ENCODE results near the gene TDRD12. TPM values are rescaled to one million over a fixed set of nuclear protein-coding genes. Genes with fewer than 3 reads are reported as not detected.
A peak's percentile ranks its signal among the peaks of the same experiment; 100 is the strongest.

Gene TDRD12
- total RNA-seq, 5 donors from 2014 or later (not counting 1 experiment from before 2014, with no cell fraction given): 0.36 to 1.0 (median 0.63) TPM

DNA sequence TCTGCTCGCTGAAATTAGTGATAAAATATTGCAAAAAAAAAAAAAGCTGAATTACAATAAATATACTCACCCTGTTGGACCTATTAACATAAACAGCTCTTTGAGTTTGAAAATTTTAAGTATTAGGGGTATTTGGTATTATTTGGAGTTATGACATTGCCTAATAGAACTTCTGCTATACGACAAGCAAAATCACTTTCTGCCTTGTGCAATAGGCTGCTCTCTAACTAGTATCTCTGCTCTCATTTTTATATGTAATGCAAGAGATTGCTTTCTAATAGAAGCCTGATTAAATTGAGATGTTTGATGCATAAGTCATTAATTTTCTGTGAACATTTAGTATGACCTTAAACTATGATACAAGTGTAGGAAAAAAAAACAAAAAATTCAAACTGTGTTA is 38.6 kb upstream of the TDRD12 start:
- CTCF ChIA-PET: interaction anchor here in 1 of 2 donors (0.7 kb wide), 1 partner anchor 296 kb away, joined by 5 read pairs; no protein-coding TSS in a partner anchor
- Histone ChIP-seq H3K36me3 (ENCODE audit: control insufficient read depth in 2 of 2, extremely low read depth in 1 of 2, insufficient read depth in 1 of 2, low read length in 1 of 2) (no peaks in the 10 kb centered on the region), H3K9me3 (no peaks in the 10 kb centered on the region), H3K4me1 (ENCODE audit: control insufficient read depth in 1 of 2, extremely low read depth in 1 of 2, insufficient read depth in 2 of 2, low read length in 2 of 2) (peaks cover 4 to 11% of the 10 kb centered on the region in 2 experiments), H3K4me3 (ENCODE audit: control insufficient read depth in 1 of 2, extremely low read depth in 1 of 2, low read length in 1 of 2) (no peak overlapping the region), H3K27me3 (replicated peaks in 1 of 2; ENCODE audit: control insufficient read depth in 2 of 2, extremely low read depth in 1 of 2, insufficient read depth in 2 of 2, low read length in 1 of 2) (peaks cover 6 to 28% of the 10 kb centered on the region in 2 experiments), H3K27ac (ENCODE audit: low read length) (no peak overlapping the region)
- DNase-seq (no peak), ATAC-seq (replicated peaks in 1 of 4) (no peak)
- H3K27ac Mint-ChIP-seq: no peak overlapping the region
- peaks cover 3% of the 10 kb centered on the region for H3K36me3 Mint-ChIP-seq
- peaks cover 0 to 6% (median 5%) of the 10 kb centered on the region in 3 donors for H3K4me1 Mint-ChIP-seq
- H3K9me3 Mint-ChIP-seq: no peaks in the 10 kb centered on the region
- peaks cover 8 to 13% of the 10 kb centered on the region in 2 donors for H3K27me3 Mint-ChIP-seq
- no peak overlapping the region for H3K4me3 Mint-ChIP-seq
- no CpG with 5 or more reads among the region's 2 CpGs for WGBS (ENCODE audit: insufficient coverage)
- POLR2A ChIA-PET: interaction anchor here in 1 of 2 donors (0.6 kb wide), 1 partner anchor 247 kb away, joined by 3 read pairs; no protein-coding TSS in a partner anchor

DNA sequence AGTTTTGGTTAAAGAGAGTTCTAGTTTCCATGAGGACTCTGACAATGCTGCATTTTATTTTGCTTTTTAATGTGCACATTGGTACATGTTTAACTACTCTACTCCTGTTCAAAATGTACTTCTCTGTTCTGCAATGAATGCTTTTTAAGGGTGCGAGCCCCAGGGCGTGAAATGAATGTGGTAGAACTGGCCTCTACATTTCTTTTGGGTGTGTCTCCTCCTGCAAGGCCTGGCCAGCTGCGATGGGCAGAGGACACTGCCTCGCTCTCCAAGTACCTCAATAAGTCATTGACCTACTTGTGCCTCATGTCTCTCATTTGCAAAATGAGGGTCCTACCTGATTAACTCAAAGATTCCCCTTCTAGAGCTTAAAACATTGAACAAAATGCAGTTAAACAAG is 37.2 kb upstream of the TDRD12 start:
- H3K4me3 ChIP-seq (ENCODE audit: control insufficient read depth in 1 of 2, extremely low read depth in 1 of 2, low read length in 1 of 2): no peak overlapping the region
- POLR2A ChIA-PET: interaction anchor here in 1 of 2 donors (0.7 kb wide), 1 partner anchor 79 kb away, joined by 3 read pairs; no protein-coding TSS in a partner anchor
- H3K4me3 Mint-ChIP-seq: no peak overlapping the region
- CTCF ChIA-PET: no interaction called here
- no peaks in the 10 kb centered on the region for H3K36me3 ChIP-seq (ENCODE audit: control insufficient read depth in 2 of 2, extremely low read depth in 1 of 2, insufficient read depth in 1 of 2, low read length in 1 of 2)
- H3K4me1 Mint-ChIP-seq: peaks cover 0 to 2% (median 2%) of the 10 kb centered on the region in 3 donors
- no peaks in the 10 kb centered on the region for H3K9me3 Mint-ChIP-seq
- 100% methylated on average over 3 of the region's 4 CpGs for WGBS (ENCODE audit: insufficient coverage)
- peaks cover 1 to 20% of the 10 kb centered on the region in 2 experiments for H3K27me3 ChIP-seq (replicated peaks in 1 of 2; ENCODE audit: control insufficient read depth in 2 of 2, extremely low read depth in 1 of 2, insufficient read depth in 2 of 2, low read length in 1 of 2)
- no peak overlapping the region for H3K27ac ChIP-seq (ENCODE audit: low read length)
- peaks cover 6 to 8% of the 10 kb centered on the region in 2 donors for H3K27me3 Mint-ChIP-seq
- ATAC-seq (replicated peaks in 1 of 4) (no peak), DNase-seq (no peak)
- H3K36me3 Mint-ChIP-seq: peaks cover 8% of the 10 kb centered on the region
- no peaks in the 10 kb centered on the region for H3K4me1 ChIP-seq (ENCODE audit: control insufficient read depth in 1 of 2, extremely low read depth in 1 of 2, insufficient read depth in 2 of 2, low read length in 2 of 2)
- H3K9me3 ChIP-seq: no peaks in the 10 kb centered on the region
- no peak overlapping the region for H3K27ac Mint-ChIP-seq

DNA sequence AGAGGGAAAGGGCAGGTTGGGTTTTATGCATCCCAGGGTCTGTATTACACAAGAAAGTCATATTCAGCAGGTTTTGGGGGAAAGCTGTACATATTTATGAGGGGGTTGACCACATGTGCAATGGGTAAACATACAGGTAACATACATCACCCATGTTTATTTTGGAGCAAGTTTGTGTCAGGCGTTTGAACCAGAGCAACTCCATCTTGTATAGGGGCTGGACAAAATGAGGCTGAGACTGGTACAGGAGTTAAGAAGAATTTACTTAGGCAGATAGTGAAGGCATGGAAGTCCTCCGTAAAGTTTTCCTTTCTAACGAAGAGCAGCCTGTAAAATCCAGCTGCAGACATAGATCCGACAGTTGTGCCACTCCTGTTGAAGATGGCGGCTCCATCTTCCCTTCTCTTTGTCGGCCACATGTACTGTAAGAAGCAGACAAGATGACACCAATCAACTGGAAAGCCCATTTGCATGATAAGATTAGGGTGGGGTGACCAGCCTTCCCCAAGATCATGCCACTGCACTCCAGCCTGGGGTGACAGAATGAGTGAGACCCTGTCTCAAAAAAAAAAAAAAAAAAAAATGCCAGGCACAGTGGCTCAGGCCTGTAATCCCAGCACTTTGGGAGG is 32.6 kb upstream of the TDRD12 start:
- Histone ChIP-seq H3K9me3 (no peaks in the 10 kb centered on the region), H3K36me3 (ENCODE audit: control insufficient read depth in 2 of 2, extremely low read depth in 1 of 2, insufficient read depth in 1 of 2, low read length in 1 of 2) (no peaks in the 10 kb centered on the region), H3K4me1 (ENCODE audit: control insufficient read depth in 1 of 2, extremely low read depth in 1 of 2, insufficient read depth in 2 of 2, low read length in 2 of 2) (peaks cover 5 to 10% of the 10 kb centered on the region in 2 experiments), H3K27me3 (replicated peaks in 1 of 2; ENCODE audit: control insufficient read depth in 2 of 2, extremely low read depth in 1 of 2, insufficient read depth in 2 of 2, low read length in 1 of 2) (no peaks in the 10 kb centered on the region), H3K27ac (ENCODE audit: low read length) (no peak overlapping the region), H3K4me3 (ENCODE audit: control insufficient read depth in 1 of 2, extremely low read depth in 1 of 2, low read length in 1 of 2) (no peak overlapping the region)
- DNase-seq (no peak), ATAC-seq (replicated peaks in 1 of 4) (no peak)
- Mint-ChIP-seq H3K4me3 (no peak overlapping the region), H3K9me3 (no peaks in the 10 kb centered on the region), H3K4me1 (peaks cover 9 to 16% (median 12%) of the 10 kb centered on the region in 3 donors), H3K27me3 (peaks cover 2 to 3% of the 10 kb centered on the region in 2 donors), H3K36me3 (peaks cover 8% of the 10 kb centered on the region), H3K27ac (no peak overlapping the region)
- CTCF ChIA-PET: no interaction called here
- POLR2A ChIA-PET: no interaction called here
- WGBS (ENCODE audit: insufficient coverage): 88% methylated on average over 4 of the region's 6 CpGs

DNA sequence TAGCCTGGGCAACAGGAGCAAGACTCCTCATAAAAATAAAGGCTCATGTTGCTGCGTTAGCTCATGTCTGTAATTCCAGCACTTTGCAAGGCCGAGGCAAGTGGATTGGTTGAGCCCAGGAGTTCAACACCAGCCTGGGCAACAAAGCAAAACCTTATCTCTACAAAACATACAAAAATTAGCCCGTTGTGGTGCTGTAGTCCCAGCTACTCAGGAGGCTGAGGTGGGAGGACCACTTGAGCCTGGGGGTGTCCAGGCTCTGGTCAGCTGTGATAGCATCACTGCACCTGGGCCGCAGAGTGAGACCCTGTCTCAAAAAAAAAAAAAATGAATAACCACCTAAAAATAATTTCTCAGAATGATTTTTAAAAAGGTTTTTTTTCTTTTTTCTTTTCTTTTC is 31.9 kb upstream of the TDRD12 start:
- H3K27ac Mint-ChIP-seq: no peak overlapping the region
- WGBS (ENCODE audit: insufficient coverage): 100% methylated on average over 2 of the region's 4 CpGs
- no peaks in the 10 kb centered on the region for H3K27me3 Mint-ChIP-seq
- Histone ChIP-seq H3K9me3 (no peaks in the 10 kb centered on the region), H3K27me3 (replicated peaks in 1 of 2; ENCODE audit: control insufficient read depth in 2 of 2, extremely low read depth in 1 of 2, insufficient read depth in 2 of 2, low read length in 1 of 2) (no peaks in the 10 kb centered on the region), H3K27ac (ENCODE audit: low read length) (no peak overlapping the region), H3K36me3 (ENCODE audit: control insufficient read depth in 2 of 2, extremely low read depth in 1 of 2, insufficient read depth in 1 of 2, low read length in 1 of 2) (no peaks in the 10 kb centered on the region), H3K4me1 (ENCODE audit: control insufficient read depth in 1 of 2, extremely low read depth in 1 of 2, insufficient read depth in 2 of 2, low read length in 2 of 2) (peaks cover 5 to 14% of the 10 kb centered on the region in 2 experiments), H3K4me3 (ENCODE audit: control insufficient read depth in 1 of 2, extremely low read depth in 1 of 2, low read length in 1 of 2) (no peak overlapping the region)
- CTCF ChIA-PET: no interaction called here
- H3K9me3 Mint-ChIP-seq: no peaks in the 10 kb centered on the region
- POLR2A ChIA-PET: no interaction called here
- H3K36me3 Mint-ChIP-seq: peaks cover 8% of the 10 kb centered on the region
- ATAC-seq (replicated peaks in 1 of 4) (no peak), DNase-seq (no peak)
- H3K4me3 Mint-ChIP-seq: no peak overlapping the region
- H3K4me1 Mint-ChIP-seq: peaks cover 11 to 16% (median 13%) of the 10 kb centered on the region in 3 donors

DNA sequence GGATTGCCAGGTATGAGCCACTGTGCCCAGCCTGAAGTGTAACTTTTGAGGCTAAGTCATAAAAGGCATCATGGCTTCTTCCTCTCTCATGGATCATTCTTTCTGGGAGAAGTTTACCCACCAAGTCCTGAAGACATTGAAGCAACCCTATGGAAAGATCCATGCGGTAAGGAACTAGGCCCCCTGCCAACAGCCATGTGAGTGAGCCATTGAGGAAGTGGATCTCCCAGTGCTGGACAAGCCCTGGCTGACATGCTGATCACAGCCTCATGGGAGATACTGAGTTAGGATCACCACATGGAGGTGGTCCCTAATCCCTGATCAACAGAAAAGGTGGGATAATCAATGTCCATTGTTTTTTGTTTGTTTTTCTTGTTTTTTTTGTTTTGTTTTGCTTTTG is 31.3 kb upstream of the TDRD12 start:
- no peak overlapping the region for H3K27ac ChIP-seq (ENCODE audit: low read length)
- peaks cover 10 to 20% of the 10 kb centered on the region in 2 experiments for H3K4me1 ChIP-seq (ENCODE audit: control insufficient read depth in 1 of 2, extremely low read depth in 1 of 2, insufficient read depth in 2 of 2, low read length in 2 of 2)
- DNase-seq (no peak), ATAC-seq (replicated peaks in 1 of 4) (no peak)
- Mint-ChIP-seq H3K4me3 (no peak overlapping the region), H3K27me3 (no peaks in the 10 kb centered on the region), H3K36me3 (peaks cover 8% of the 10 kb centered on the region), H3K9me3 (no peaks in the 10 kb centered on the region), H3K27ac (no peak overlapping the region), H3K4me1 (peaks cover 17 to 23% (median 19%) of the 10 kb centered on the region in 3 donors)
- H3K36me3 ChIP-seq (ENCODE audit: control insufficient read depth in 2 of 2, extremely low read depth in 1 of 2, insufficient read depth in 1 of 2, low read length in 1 of 2): no peaks in the 10 kb centered on the region
- ChIA-PET POLR2A (no interaction called here), CTCF (no interaction called here)
- WGBS (ENCODE audit: insufficient coverage): 100% methylated on average over 1 of the region's 1 CpG
- H3K27me3 ChIP-seq (replicated peaks in 1 of 2; ENCODE audit: control insufficient read depth in 2 of 2, extremely low read depth in 1 of 2, insufficient read depth in 2 of 2, low read length in 1 of 2): no peaks in the 10 kb centered on the region
- H3K4me3 ChIP-seq (ENCODE audit: control insufficient read depth in 1 of 2, extremely low read depth in 1 of 2, low read length in 1 of 2): no peak overlapping the region
- H3K9me3 ChIP-seq: no peaks in the 10 kb centered on the region

DNA sequence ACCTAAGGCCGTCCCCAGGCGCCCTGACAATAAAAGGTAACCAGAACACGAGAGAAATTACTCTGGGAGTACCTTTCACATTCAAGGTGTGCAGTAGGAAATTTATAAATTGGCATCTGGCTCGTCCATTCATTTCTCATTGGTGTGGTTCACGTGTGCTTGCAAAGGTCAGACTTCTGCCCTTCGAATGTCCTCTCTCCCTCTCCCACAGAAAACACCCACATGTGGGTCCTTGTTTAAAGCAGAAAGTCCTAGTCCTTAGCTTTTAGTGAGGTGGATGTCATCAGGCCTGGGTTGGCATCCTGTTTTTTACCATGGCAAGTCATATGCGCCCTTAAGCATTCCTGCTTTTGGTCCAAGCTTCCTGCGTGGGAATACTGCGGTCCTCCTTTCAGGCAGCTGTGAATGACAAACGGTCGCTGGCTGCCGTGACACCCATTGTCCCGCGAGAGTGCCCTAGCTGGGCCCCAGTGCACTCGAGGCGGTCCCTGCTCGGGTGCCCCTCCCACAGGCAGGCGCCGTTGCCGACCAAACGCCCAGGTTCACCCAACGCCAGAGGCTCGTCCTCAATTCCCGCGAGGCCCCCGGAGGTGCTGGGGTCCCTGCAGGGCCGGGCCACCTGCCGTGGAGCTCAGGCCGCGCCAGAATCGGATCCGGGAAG is 28.1 kb upstream of the TDRD12 start, which contains the start of gene NUDT19:
Gene NUDT19 (plus strand): TSS at position 531 of the 661 bp plus-strand sequence. CDS start 140 bp downstream, outside the sequence.
- Mint-ChIP-seq H3K27ac (peak within 1 kb of the TSS; percentile 87 to 90), H3K27me3 (no peaks in the 10 kb centered on the region), H3K9me3 (no peaks in the 10 kb centered on the region), H3K36me3 (peaks cover 16% of the 10 kb centered on the region), H3K4me1 (peaks cover 48 to 52% (median 50%) of the 10 kb centered on the region in 3 donors), H3K4me3 (peak within 1 kb of the TSS; percentile 86 to 97 (median 88))
- H3K36me3 ChIP-seq (ENCODE audit: control insufficient read depth in 2 of 2, extremely low read depth in 1 of 2, insufficient read depth in 1 of 2, low read length in 1 of 2): no peaks in the 10 kb centered on the region
- ATAC-seq (replicated peaks in 1 of 4) (peak; percentile 81 to 88 (median 84)), DNase-seq (peak; percentile 36 to 78 (median 59))
- peaks cover 12 to 36% of the 10 kb centered on the region in 2 experiments for H3K4me1 ChIP-seq (ENCODE audit: control insufficient read depth in 1 of 2, extremely low read depth in 1 of 2, insufficient read depth in 2 of 2, low read length in 2 of 2)
- CTCF ChIA-PET: interaction anchor here in 1 of 2 donors (0.5 to 0.6 kb wide), 2 partner anchors 13 to 31 kb away, joined by 3 to 7 read pairs; no protein-coding TSS in a partner anchor
- H3K9me3 ChIP-seq: no peaks in the 10 kb centered on the region
- peak within 1 kb of the TSS; percentile 49 for H3K27ac ChIP-seq (ENCODE audit: low read length)
- peak within 1 kb of the TSS; percentile 79 to 85 for H3K4me3 ChIP-seq (ENCODE audit: control insufficient read depth in 1 of 2, extremely low read depth in 1 of 2, low read length in 1 of 2)
- no peaks in the 10 kb centered on the region for H3K27me3 ChIP-seq (replicated peaks in 1 of 2; ENCODE audit: control insufficient read depth in 2 of 2, extremely low read depth in 1 of 2, insufficient read depth in 2 of 2, low read length in 1 of 2)
- WGBS (ENCODE audit: insufficient coverage): 9% methylated on average over 29 of the region's 32 CpGs
- POLR2A ChIA-PET: no interaction called here

Data from T-cell (primary cell).